CD4-positive, alpha-beta memory T cell (primary cell): ENCODE results near the gene CXCR6. TPM values are rescaled to one million over a fixed set of nuclear protein-coding genes. Genes with fewer than 3 reads are reported as not detected.

Experiments
- CTCF ChIA-PET: fragments of 350-600 bp; sonication (Branson Sonifier 250); formaldehyde crosslinking; loops from one replicate; lab custom pipeline; 2021; ENCODE audit warnings: inconsistent platforms; ENCODE audit not compliant: partially characterized antibody; lab: Charles Lee
- POLR2A ChIA-PET: fragments of 350-600 bp; sonication (Branson Sonifier 250); formaldehyde crosslinking; loops from one replicate; lab custom pipeline; 2021; ENCODE audit not compliant: partially characterized antibody; lab: Charles Lee
- DNase-seq, 5 donors: peaks; one replicate each; pipeline versions ENCODE4 v3.0.0 to v3.0.0-alpha.2; 2020 to 2022; ENCODE audit warnings: mixed read lengths in 1 of 5
- H3K27ac ChIP-seq: one replicate; pipeline ENCODE4 v1.7.0; 2013; ENCODE audit warnings: low read depth, low read length
- H3K27me3 ChIP-seq: 2 replicates; pipeline ENCODE4 v1.7.0; 2013; ENCODE audit warnings: mild to moderate bottlenecking, low read length, moderate library complexity; ENCODE audit not compliant: insufficient read depth
- H3K36me3 ChIP-seq: 2 replicates; pipeline ENCODE4 v1.7.0; 2013; ENCODE audit warnings: mild to moderate bottlenecking, low read length, moderate library complexity; ENCODE audit not compliant: insufficient read depth
- H3K4me1 ChIP-seq: 2 replicates; pipeline ENCODE4 v1.7.0; 2013; ENCODE audit warnings: mild to moderate bottlenecking, low read length, moderate library complexity; ENCODE audit not compliant: insufficient read depth
- H3K4me3 ChIP-seq, 2 donors: one replicate each; pipeline ENCODE4 v1.7.0; 2013; ENCODE audit warnings: low read length in 2 of 2, mild to moderate bottlenecking in 1 of 2
- H3K9me3 ChIP-seq, 2 donors: one replicate each; pipeline ENCODE4 v1.7.0; 2013; ENCODE audit warnings: low read length in 2 of 2, control low read depth in 1 of 2; ENCODE audit not compliant: control insufficient read depth in 1 of 2
- H3K27ac Mint-ChIP-seq, 7 donors: one replicate each; pipeline ENCODE4 v1.8.0; 2020 to 2021; ENCODE audit warnings: mixed read lengths in 7 of 7, mild to moderate bottlenecking in 6 of 7, inconsistent platforms in 3 of 7, moderate library complexity in 3 of 7
- H3K27me3 Mint-ChIP-seq, 2 donors: one replicate each; pipeline ENCODE4 v1.8.0; 2020 to 2021; ENCODE audit warnings: mixed read lengths in 2 of 2
- H3K36me3 Mint-ChIP-seq, 2 donors: one replicate each; pipeline ENCODE4 v1.8.0; 2020 to 2021; ENCODE audit warnings: mixed read lengths in 2 of 2, inconsistent platforms in 1 of 2, mild to moderate bottlenecking in 1 of 2
- H3K4me1 Mint-ChIP-seq, 4 donors: one replicate each; pipeline ENCODE4 v1.8.0; 2020 to 2021; ENCODE audit warnings: mixed read lengths in 4 of 4, mild to moderate bottlenecking in 1 of 4
- H3K4me3 Mint-ChIP-seq, 8 donors: one replicate each; pipeline ENCODE4 v1.8.0; 2020 to 2021; ENCODE audit warnings: mixed read lengths in 8 of 8, mild to moderate bottlenecking in 7 of 8, moderate library complexity in 6 of 8, inconsistent platforms in 3 of 8
- H3K9me3 Mint-ChIP-seq, 8 donors: one replicate each; pipeline ENCODE4 v1.8.0; 2020 to 2021; ENCODE audit warnings: mixed read lengths in 8 of 8, mild to moderate bottlenecking in 5 of 8, inconsistent platforms in 3 of 8, moderate library complexity in 1 of 8
- intact Hi-C: fragments of 100-400 bp; cut with micrococcal nuclease; formaldehyde crosslinking; loops from one replicate; pipeline ENCODE4 v1.15.1; 2023
- polyA plus RNA-seq, 2 donors: library from polyadenylated mRNA; unstranded; fragments of 300-500 nt; fragmentation: Illumina TruSeq; gene quantifications; one replicate each; pipeline ENCODE4 v1.2.3, GENCODE V29; 2021
- total RNA-seq, 2 experiments: library from RNA; stranded (reverse); gene quantifications; one replicate each; pipeline ENCODE4 v1.2.3, GENCODE V29; 2021

CXCR6 gene
- total and polyA plus RNA-seq, 4 experiments from 2014 or later: 6.1 to 13.6 (median 9.1) TPM

DNA sequence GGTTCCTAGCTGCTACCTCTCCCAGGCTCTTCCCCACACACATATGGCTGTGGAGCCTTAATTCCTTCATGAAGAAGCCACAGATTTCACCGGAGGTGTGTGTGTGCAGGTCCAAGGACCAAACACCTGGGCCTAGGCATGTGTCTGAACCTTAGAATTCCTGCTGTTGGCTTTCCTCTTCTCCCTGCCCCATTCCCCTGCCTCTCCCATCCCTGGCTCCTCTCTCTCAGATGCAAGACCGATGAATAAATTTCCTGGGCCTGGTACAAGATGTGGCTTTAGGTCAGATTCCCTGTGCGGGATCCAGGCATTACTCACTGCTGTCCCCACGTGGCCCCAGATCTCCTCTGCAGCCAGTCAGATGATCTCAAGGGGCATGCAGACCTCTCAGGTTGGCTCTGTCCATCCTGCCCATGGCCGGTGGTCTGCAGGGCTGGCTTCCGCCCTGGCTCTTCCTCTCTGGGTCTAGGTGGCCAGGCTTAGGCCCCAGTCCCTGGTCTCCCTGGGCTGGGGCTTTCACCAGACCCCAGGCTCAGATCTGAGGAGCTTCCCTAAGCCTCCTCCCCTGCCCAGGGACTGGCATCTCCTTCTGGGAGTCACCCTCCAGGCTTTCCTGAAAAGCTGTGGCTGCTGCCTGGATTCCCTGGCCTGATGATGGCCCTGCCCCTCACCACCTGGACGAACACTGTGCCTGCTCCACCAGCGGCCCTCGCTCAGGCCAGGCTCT is 36.4 kb upstream of the CXCR6 start:
- H3K9me3 Mint-ChIP-seq: peaks cover 0 to 3% (median 0%) of the 10 kb centered on the region in 8 donors
- no peak overlapping the region for H3K4me3 ChIP-seq
- no peaks in the 10 kb centered on the region for H3K27me3 Mint-ChIP-seq
- peak overlapping the region in 3 of 7 donors; percentile 30 to 51 (median 35) for H3K27ac Mint-ChIP-seq
- peak overlapping the region in 1 of 8 donors; percentile 62 for H3K4me3 Mint-ChIP-seq
- no peaks in the 10 kb centered on the region for H3K9me3 ChIP-seq
- POLR2A ChIA-PET: interaction anchor here (1.7 to 3.4 kb wide), 2 partner anchors 21 to 66 kb away, joined by 7 to 19 read pairs; partner anchors contain the start of genes CCR9 and LZTFL1
- CTCF ChIA-PET: interaction anchor here (1.0 to 5.4 kb wide), 4 partner anchors 13 to 66 kb away, joined by 4 to 16 read pairs (median 6); partner anchors contain the start of gene CCR9
- peaks cover 2 to 24% of the 10 kb centered on the region in 2 donors for H3K36me3 Mint-ChIP-seq
- intact Hi-C loops: no loop called here
- DNase-seq: no peak
- H3K4me1 ChIP-seq: peaks cover 34% of the 10 kb centered on the region
- no peaks in the 10 kb centered on the region for H3K27me3 ChIP-seq
- peaks cover 22 to 55% (median 35%) of the 10 kb centered on the region in 4 donors for H3K4me1 Mint-ChIP-seq
- no peaks in the 10 kb centered on the region for H3K36me3 ChIP-seq
- no peak overlapping the region for H3K27ac ChIP-seq

DNA sequence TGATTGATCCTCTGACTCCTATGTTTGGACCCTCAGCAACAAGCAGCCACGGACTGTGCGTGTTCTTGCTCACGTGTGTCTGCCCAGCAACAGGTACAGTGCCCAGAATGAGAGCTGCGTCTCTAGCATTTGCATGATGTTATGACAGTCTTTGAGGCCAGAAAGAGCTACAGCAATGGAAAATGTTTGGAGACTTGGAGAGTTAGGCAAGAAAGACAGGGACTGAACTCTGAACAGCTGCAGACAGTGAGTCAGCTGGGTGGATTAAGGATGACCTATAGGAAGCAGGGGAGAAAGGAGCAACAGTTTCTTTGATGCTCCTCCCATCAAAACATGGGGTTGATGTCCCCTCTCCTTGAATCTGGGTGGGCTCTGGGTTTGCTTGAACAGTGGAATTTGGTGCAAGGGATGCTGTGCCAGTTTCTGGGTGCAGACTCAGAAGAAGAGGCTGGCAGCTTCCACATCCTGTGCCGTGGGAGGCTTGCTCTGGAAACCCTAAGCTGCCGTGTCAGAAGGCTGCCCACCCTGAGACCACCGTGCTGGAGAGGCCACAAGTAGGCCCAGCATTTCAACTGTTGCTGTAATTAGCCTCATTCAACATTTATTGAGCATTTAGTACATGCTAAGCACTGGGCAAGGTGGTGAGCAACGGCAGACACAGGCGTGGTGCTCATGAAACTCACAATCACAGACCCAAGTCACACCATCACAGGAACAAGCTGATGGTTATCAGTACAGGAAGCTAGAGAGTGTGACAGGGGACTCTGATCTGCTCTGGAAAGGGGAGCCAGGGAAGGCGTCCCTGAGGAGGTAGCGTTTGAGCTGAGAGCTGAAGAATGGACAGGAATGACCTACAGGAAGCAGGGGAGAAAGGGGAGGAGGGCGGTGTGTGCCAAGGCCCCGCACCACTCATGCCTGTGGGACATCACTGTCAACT is 35.2 kb upstream of the CXCR6 start:
- H3K27ac Mint-ChIP-seq: peak overlapping the region; percentile 4 to 95 (median 63)
- peaks cover 0 to 3% (median 0%) of the 10 kb centered on the region in 8 donors for H3K9me3 Mint-ChIP-seq
- peak overlapping the region in 7 of 8 donors; percentile 3 to 84 (median 68) for H3K4me3 Mint-ChIP-seq
- peaks cover 41% of the 10 kb centered on the region for H3K4me1 ChIP-seq
- intact Hi-C loops: loop anchor here (2.0 kb wide), 1 partner anchor 37 kb away; no protein-coding TSS in a partner anchor
- peaks cover 28 to 65% (median 39%) of the 10 kb centered on the region in 4 donors for H3K4me1 Mint-ChIP-seq
- CTCF ChIA-PET: interaction anchor here (0.7 to 5.4 kb wide), 11 partner anchors 12 to 173 kb away, joined by 3 to 16 read pairs (median 5); partner anchors contain the start of gene CCR9
- no peaks in the 10 kb centered on the region for H3K36me3 ChIP-seq
- H3K9me3 ChIP-seq: no peaks in the 10 kb centered on the region
- H3K36me3 Mint-ChIP-seq: peaks cover 2 to 22% of the 10 kb centered on the region in 2 donors
- H3K27me3 Mint-ChIP-seq: no peaks in the 10 kb centered on the region
- peak in 4 of 5 donors; percentile 35 to 49 (median 40) for DNase-seq
- POLR2A ChIA-PET: interaction anchor here (0.5 to 3.4 kb wide), 14 partner anchors 9 to 159 kb away, joined by 3 to 19 read pairs (median 4); partner anchors contain the start of genes CCR9 and LZTFL1
- H3K4me3 ChIP-seq: no peak overlapping the region
- no peak overlapping the region for H3K27ac ChIP-seq
- no peaks in the 10 kb centered on the region for H3K27me3 ChIP-seq

DNA sequence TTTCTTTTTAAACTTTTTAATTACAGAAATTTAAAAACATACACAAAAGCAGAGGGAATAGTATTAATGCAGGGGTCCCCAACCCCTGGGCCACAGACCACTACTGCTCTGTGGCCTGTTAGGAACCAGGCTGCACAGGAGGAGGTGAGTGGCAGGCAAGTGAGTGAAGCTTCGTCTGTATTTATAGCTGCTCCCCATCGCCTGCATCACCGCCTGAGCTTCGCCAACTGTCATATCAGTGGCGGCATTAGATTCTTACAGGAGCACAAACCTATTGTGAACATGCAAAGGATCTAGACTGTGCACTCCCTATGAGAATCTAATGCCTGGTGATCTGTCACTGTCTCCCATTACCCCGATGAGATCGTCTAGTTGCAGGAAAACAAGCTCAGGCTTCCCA is 34.5 kb upstream of the CXCR6 start:
- no peaks in the 10 kb centered on the region for H3K27me3 ChIP-seq
- Mint-ChIP-seq H3K27ac (peak overlapping the region in 6 of 7 donors; percentile 4 to 95 (median 66)), H3K36me3 (peaks cover 2 to 22% of the 10 kb centered on the region in 2 donors), H3K9me3 (peaks cover 0 to 3% (median 0%) of the 10 kb centered on the region in 8 donors), H3K4me3 (peak overlapping the region in 4 of 8 donors; percentile 66 to 84 (median 76)), H3K4me1 (peaks cover 28 to 71% (median 39%) of the 10 kb centered on the region in 4 donors), H3K27me3 (no peaks in the 10 kb centered on the region)
- DNase-seq: no peak
- H3K27ac ChIP-seq: no peak overlapping the region
- H3K4me1 ChIP-seq: peaks cover 41% of the 10 kb centered on the region
- no peak overlapping the region for H3K4me3 ChIP-seq
- no peaks in the 10 kb centered on the region for H3K36me3 ChIP-seq
- POLR2A ChIA-PET: interaction anchor here (0.5 to 3.4 kb wide), 13 partner anchors 9 to 158 kb away, joined by 3 to 19 read pairs (median 4); partner anchors contain the start of genes CCR9 and LZTFL1
- CTCF ChIA-PET: interaction anchor here (0.6 to 5.4 kb wide), 10 partner anchors 11 to 249 kb away, joined by 3 to 16 read pairs (median 4); no protein-coding TSS in a partner anchor
- no peaks in the 10 kb centered on the region for H3K9me3 ChIP-seq
- intact Hi-C loops: loop anchor here (2.0 kb wide), 1 partner anchor 38 kb away; no protein-coding TSS in a partner anchor

DNA sequence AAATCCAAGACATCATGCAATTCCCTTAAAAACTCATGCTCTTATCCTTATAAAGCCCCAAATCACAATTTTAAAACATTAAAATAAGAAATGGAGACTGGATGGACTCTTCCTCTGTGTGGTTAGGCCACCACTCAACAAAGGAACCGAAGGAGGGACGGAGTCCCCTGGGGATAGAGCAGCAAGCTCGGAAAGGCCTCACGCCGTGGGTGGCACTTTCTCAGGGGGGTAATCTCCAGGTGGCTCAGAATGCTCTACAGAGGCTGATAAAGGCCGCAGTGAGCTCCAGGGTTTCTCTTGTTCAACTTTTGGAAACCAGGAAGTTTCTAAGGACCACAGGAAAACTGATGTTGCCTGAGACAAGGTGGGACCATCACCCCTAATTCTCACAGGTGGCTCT is 33.7 kb upstream of the CXCR6 start:
- POLR2A ChIA-PET: interaction anchor here (1.9 to 3.4 kb wide), 2 partner anchors 28 to 68 kb away, joined by 6 to 19 read pairs; partner anchors contain the start of gene LZTFL1
- H3K27me3 Mint-ChIP-seq: no peaks in the 10 kb centered on the region
- peaks cover 47% of the 10 kb centered on the region for H3K4me1 ChIP-seq
- peaks cover 28 to 72% (median 41%) of the 10 kb centered on the region in 4 donors for H3K4me1 Mint-ChIP-seq
- peak overlapping the region in 5 of 7 donors; percentile 9 to 85 (median 59) for H3K27ac Mint-ChIP-seq
- CTCF ChIA-PET: interaction anchor here (1.4 to 2.2 kb wide), 5 partner anchors 11 to 172 kb away, joined by 3 to 7 read pairs (median 5); no protein-coding TSS in a partner anchor
- H3K27me3 ChIP-seq: no peaks in the 10 kb centered on the region
- no peak for DNase-seq
- intact Hi-C loops: loop anchor here (2.0 kb wide), 1 partner anchor 39 kb away; no protein-coding TSS in a partner anchor
- peaks cover 2 to 21% of the 10 kb centered on the region in 2 donors for H3K36me3 Mint-ChIP-seq
- H3K36me3 ChIP-seq: no peaks in the 10 kb centered on the region
- peak overlapping the region in 3 of 8 donors; percentile 14 to 52 (median 41) for H3K4me3 Mint-ChIP-seq
- peaks cover 0 to 3% (median 0%) of the 10 kb centered on the region in 8 donors for H3K9me3 Mint-ChIP-seq
- H3K9me3 ChIP-seq: no peaks in the 10 kb centered on the region
- no peak overlapping the region for H3K27ac ChIP-seq
- no peak overlapping the region for H3K4me3 ChIP-seq

DNA sequence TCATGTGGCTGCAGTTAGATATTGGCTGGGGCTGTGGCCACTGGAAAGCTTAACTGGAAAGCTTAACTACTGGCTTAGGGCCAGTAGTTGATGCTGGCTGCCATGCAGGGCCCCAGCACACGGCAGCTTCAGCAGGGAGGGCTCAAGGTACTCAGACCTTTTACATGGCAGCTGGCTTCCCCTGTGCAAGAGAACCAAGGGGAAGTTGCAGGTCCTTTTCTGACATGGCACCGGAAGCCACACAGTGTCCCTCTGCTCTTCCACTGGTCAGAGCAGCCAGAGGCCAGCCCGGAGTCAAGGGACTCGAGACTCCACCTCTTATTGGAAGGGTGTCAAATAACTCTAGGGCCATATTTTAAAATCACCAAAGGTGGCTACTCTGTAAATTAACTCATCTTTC is 32.4 kb upstream of the CXCR6 start:
- Histone ChIP-seq H3K27ac (no peak overlapping the region), H3K9me3 (no peaks in the 10 kb centered on the region), H3K4me1 (peaks cover 60% of the 10 kb centered on the region), H3K27me3 (no peaks in the 10 kb centered on the region), H3K4me3 (no peak overlapping the region), H3K36me3 (no peaks in the 10 kb centered on the region)
- no peaks in the 10 kb centered on the region for H3K27me3 Mint-ChIP-seq
- ChIA-PET POLR2A (interaction anchor here (0.8 to 1.3 kb wide), 5 partner anchors 18 to 187 kb away, joined by 3 to 5 read pairs (median 3); partner anchors contain the start of gene CCR9), CTCF (interaction anchor here (0.8 to 1.3 kb wide), 4 partner anchors 16 to 166 kb away, joined by 3 read pairs; no protein-coding TSS in a partner anchor)
- peaks cover under 1 to 13% of the 10 kb centered on the region in 2 donors for H3K36me3 Mint-ChIP-seq
- DNase-seq: no peak
- peaks cover 0 to 2% (median 0%) of the 10 kb centered on the region in 8 donors for H3K9me3 Mint-ChIP-seq
- H3K4me1 Mint-ChIP-seq: peaks cover 32 to 77% (median 50%) of the 10 kb centered on the region in 4 donors
- intact Hi-C loops: loop anchor here (10.0 kb wide), 1 partner anchor 316 kb away; the partner anchor contains the start of gene LIMD1
- H3K27ac Mint-ChIP-seq: peak overlapping the region in 3 of 7 donors; percentile 17 to 92 (median 36)
- no peak overlapping the region for H3K4me3 Mint-ChIP-seq
